Loucy (cell line): ENCODE results near the gene ACE.

Experiments
- H2AFZ ChIP-seq: fragments of 200-600 bp; sonication (generic); 2 replicates; pipeline ENCODE4 v1.6.0; 2016; ENCODE audit warnings: antibody characterized with exemption, mild to moderate bottlenecking, low read length, moderate library complexity
- H3F3A ChIP-seq: fragments of 200-600 bp; 2 replicates; pipeline ENCODE4 v1.6.0; 2016; ENCODE audit warnings: antibody characterized with exemption, low read depth, mild to moderate bottlenecking
- H3K27me3 ChIP-seq: fragments of 200-600 bp; sonication (generic); 2 replicates; pipeline ENCODE4 v1.6.1; 2014; ENCODE audit warnings: low read length, mild to moderate bottlenecking; ENCODE audit not compliant: insufficient read depth, poor library complexity, severe bottlenecking
- H3K36me3 ChIP-seq: fragments of 200-600 bp; sonication (generic); 2 replicates; pipeline ENCODE4 v1.6.1; 2016; ENCODE audit warnings: low read length; ENCODE audit not compliant: insufficient read depth
- H3K4me1 ChIP-seq: fragments of 200-600 bp; sonication (generic); 2 replicates; pipeline ENCODE4 v1.5.1; 2014; ENCODE audit warnings: low read length, mild to moderate bottlenecking; ENCODE audit not compliant: insufficient read depth, poor library complexity, severe bottlenecking
- H3K4me2 ChIP-seq: fragments of 200-600 bp; sonication (generic); 2 replicates; pipeline ENCODE4 v1.6.0; 2014; ENCODE audit warnings: antibody characterized with exemption, low read length, low read depth, mild to moderate bottlenecking; ENCODE audit not compliant: poor library complexity, severe bottlenecking
- H3K4me3 ChIP-seq: fragments of 200-600 bp; sonication (generic); 2 replicates; pipeline ENCODE4 v1.5.1; 2014; ENCODE audit warnings: low read length, mild to moderate bottlenecking, mixed read lengths; ENCODE audit not compliant: poor library complexity, severe bottlenecking
- H3K79me2 ChIP-seq: fragments of 200-600 bp; sonication (generic); 2 replicates; pipeline ENCODE4 v1.6.1; 2014; ENCODE audit warnings: low read length; ENCODE audit not compliant: insufficient read depth
- H3K9ac ChIP-seq: fragments of 200-600 bp; sonication (generic); 2 replicates; pipeline ENCODE4 v1.6.0; 2014; ENCODE audit warnings: mild to moderate bottlenecking, low read depth, low read length, moderate library complexity; ENCODE audit not compliant: poor library complexity, severe bottlenecking
- H3K9me2 ChIP-seq: fragments of 200-600 bp; sonication (generic); replicated peaks from 2 replicates; pipeline ENCODE4 v1.6.1; 2016; ENCODE audit warnings: low read depth, low read length, mixed read lengths
- H3K9me3 ChIP-seq: fragments of 200-600 bp; sonication (generic); 2 replicates; pipeline ENCODE4 v1.6.1; 2014; ENCODE audit warnings: mild to moderate bottlenecking, antibody characterized with exemption, low read length, low read depth; ENCODE audit not compliant: insufficient read depth
- H4K20me1 ChIP-seq: fragments of 200-600 bp; sonication (generic); 2 replicates; pipeline ENCODE4 v1.6.0; 2014; ENCODE audit warnings: antibody characterized with exemption, low read length, mild to moderate bottlenecking; ENCODE audit not compliant: insufficient read depth, poor library complexity, severe bottlenecking
- CTCF ChIP-seq: fragments of 200-600 bp; sonication (generic); conservative IDR thresholded peaks from 2 replicates; pipeline ENCODE4 v1.5.1; 2014; ENCODE audit warnings: mild to moderate bottlenecking, antibody characterized with exemption, low read length
- EZH2phosphoT487 ChIP-seq: fragments of 200-600 bp; IDR thresholded peaks from 2 replicates; pipeline ENCODE4 v1.6.1; 2018; ENCODE audit warnings: antibody characterized with exemption, mild to moderate bottlenecking, moderate library complexity, borderline replicate concordance

ACE gene

GRCh38 chr17:63483655-63484575, 7.1 kb downstream of the ACE start:
- H3K36me3 ChIP-seq: no peaks in the 10 kb centered on the region
- no peak overlapping the region for H3K4me3 ChIP-seq
- H3K9ac ChIP-seq: no peak overlapping the region
- no peaks in the 10 kb centered on the region for H3K9me3 ChIP-seq
- no peak overlapping the region for H2AFZ ChIP-seq
- H3K79me2 ChIP-seq: no peaks in the 10 kb centered on the region
- no peaks in the 10 kb centered on the region for H3K9me2 ChIP-seq
- no peaks in the 10 kb centered on the region for H3K27me3 ChIP-seq
- no peaks in the 10 kb centered on the region for H4K20me1 ChIP-seq
- H3F3A ChIP-seq: no peaks in the 10 kb centered on the region
- no peaks in the 10 kb centered on the region for H3K4me1 ChIP-seq
- no peak overlapping the region for H3K4me2 ChIP-seq
- TF ChIP-seq CTCF (no peak), EZH2phosphoT487 (no peak)

GRCh38 chr17:63486317-63487013, 9.6 kb downstream of the ACE start:
- Histone ChIP-seq H3K27me3 (no peaks in the 10 kb centered on the region), H3K4me3 (no peak overlapping the region), H3K9ac (no peak overlapping the region), H2AFZ (no peak overlapping the region), H3K36me3 (no peaks in the 10 kb centered on the region), H3K79me2 (no peaks in the 10 kb centered on the region), H4K20me1 (no peaks in the 10 kb centered on the region), H3K9me3 (no peaks in the 10 kb centered on the region), H3K4me2 (no peak overlapping the region), H3K4me1 (no peaks in the 10 kb centered on the region), H3F3A (no peaks in the 10 kb centered on the region), H3K9me2 (no peaks in the 10 kb centered on the region)
- TF ChIP-seq CTCF: no peak

DNA sequence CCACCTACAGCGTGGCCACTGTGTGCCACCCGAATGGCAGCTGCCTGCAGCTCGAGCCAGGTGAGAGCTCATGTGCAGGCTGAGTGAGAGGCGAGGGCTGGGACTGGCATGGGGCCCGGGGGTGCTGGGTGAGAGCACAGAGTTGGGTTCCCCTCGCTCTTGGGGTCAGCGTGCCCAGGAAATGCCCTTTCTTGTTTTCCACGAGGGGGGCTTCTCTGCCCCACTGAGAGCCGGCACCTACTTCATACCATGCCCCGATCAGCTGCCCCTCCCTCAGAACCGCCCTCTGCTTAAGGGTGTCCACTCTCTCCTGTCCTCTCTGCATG, 10.1 kb downstream of the ACE start:
- no peak overlapping the region for H3K4me3 ChIP-seq
- H3K36me3 ChIP-seq: no peaks in the 10 kb centered on the region
- H3K4me2 ChIP-seq: no peak overlapping the region
- no peaks in the 10 kb centered on the region for H3K9me3 ChIP-seq
- no peaks in the 10 kb centered on the region for H3K9me2 ChIP-seq
- no peaks in the 10 kb centered on the region for H3K79me2 ChIP-seq
- no peak overlapping the region for H2AFZ ChIP-seq
- H4K20me1 ChIP-seq: no peaks in the 10 kb centered on the region
- H3K27me3 ChIP-seq: no peaks in the 10 kb centered on the region
- H3K9ac ChIP-seq: no peak overlapping the region
- no peaks in the 10 kb centered on the region for H3K4me1 ChIP-seq
- TF ChIP-seq CTCF (no peak), EZH2phosphoT487 (no peak)
- no peaks in the 10 kb centered on the region for H3F3A ChIP-seq
